ENCODE results near the gene TTLL1.

The TTLL1 gene

DNA sequence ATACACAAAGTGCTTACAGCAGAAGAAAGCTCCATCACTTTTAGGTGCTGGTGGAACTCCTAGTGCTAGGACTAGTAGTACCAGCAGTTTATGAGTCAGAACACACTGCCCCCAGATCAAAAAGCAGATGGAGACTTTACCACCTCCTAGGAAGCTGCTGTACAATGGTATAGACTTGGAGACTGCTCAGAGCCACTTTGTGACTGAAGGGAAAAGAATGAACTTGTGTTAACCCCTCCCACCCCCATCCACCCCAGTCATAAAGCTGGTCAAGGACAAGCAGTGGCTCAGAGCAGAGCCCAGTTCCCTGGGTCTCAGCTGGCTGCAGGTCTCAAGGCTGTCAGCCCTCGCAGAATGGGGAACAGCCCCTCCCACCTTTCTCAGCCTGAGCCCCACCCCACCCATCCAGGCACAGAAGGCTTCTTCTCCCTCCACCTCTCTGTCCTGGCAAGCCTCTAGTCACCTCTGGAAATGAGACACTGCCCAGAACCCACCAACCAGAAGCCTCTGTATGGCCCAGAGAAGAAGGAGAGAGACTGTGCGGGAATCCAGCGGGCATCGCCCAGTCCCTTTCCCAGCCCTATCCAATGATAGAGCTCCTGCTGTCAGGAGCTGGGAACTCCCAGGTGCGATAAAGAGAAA is 98.1 kb downstream of the TTLL1 start:
- no peak for DNase-seq

DNA sequence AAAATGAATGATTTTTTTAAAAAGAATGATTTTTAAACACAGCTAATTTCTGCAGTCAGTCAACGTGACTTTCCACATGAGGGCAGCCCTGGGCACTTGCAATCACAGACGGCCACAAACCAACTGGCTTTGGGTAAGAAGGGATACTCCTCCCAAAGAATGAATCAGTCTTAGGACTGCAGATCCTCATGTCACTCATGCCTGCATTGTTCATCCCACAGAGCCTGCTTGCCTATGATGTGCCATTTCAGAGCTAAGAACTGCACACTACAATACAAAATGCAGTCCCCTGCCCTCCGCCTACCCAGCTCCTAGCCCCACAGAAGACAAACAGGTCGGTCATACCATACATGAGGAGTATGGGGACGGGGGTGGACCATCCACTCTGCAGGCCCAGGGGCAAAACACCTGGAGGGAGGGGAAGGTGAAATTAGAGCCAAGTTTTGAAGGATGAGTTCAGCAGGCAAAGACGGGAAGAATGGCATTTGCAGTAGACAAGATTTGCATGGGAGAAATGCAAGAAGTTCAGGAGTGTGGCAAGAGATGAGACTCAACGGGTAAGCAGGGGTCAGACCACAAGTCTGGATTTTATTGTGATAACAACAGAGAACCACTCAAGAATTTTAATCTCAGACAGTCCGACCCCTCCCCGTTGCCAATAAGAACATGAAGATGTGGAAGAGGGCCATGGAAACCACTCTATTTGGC is 98.9 kb downstream of the TTLL1 start:
- DNase-seq: no peak

All from NCI-H1930 (cell line).